Measurements from ENCODE around the gene BCL10.
A peak's percentile ranks its signal among the peaks of the same experiment; 100 is the strongest.
"Not testable (repeated sequence)": the region's sequence is repeated elsewhere in the genome, so short reads cannot be mapped to it uniquely, and the experiment has no call there.

Gene BCL10

DNA sequence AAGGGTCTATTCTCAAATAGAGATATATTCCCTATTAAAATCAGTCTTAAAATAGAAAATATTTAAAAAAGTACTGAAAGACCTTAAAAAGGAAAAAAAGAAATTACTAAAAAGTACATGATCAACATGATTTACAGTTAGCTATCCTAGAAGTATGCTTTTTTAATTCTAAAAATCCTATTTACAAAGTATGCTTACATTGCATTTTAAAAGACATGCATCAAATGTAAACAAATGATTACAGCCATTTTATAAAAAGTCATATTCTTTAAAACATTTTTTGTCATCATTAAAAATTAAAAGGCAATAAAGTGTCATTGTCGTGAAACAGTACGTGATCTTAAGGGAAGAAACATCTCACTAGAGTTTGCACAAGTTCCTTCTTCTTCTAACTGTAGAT is 9.1 kb downstream of the BCL10 start:
- no peak for DNase-seq (ENCODE audit: low read depth, low spot score)

DNA sequence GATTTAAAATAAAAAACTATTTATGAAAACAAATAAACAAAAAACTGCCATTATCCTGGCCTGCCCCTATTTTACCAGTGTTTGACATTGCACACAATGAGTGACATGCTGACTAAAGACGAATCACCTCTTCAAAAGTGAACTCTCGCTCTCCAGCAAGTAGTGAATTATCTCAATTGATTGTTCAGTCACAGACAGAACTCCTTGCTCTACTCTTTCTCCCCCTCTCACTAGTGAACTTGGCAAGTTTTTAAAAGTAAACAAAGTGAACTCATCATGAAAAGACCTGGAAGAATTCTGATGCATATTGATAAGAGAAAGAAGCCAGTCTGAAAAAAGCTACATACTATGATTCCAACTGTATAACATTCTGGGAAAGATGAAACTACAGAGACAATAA is 12.3 kb downstream of the BCL10 start:
- DNase-seq (ENCODE audit: low read depth, low spot score), result no peak

DNA sequence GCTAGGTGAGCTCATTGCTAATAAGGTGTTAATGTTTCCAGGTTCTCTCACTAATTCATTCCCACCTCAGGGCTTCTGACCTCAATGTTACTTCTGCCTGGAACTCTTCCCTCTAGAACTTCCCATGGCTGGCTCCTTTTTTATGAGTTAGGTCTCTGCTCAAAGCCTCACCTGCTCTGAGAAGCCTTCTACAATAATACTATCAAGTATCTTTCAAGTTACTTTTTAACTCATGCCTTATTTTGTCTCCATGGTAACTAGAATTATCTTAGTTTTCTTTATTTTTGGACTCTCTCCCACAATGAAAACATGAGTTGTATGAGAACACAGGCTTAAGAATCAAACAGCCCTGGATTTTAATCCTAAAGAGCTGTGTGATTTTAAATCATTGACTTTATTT is 13.4 kb downstream of the BCL10 start:
- DNase-seq (ENCODE audit: low read depth, low spot score), result no peak

DNA sequence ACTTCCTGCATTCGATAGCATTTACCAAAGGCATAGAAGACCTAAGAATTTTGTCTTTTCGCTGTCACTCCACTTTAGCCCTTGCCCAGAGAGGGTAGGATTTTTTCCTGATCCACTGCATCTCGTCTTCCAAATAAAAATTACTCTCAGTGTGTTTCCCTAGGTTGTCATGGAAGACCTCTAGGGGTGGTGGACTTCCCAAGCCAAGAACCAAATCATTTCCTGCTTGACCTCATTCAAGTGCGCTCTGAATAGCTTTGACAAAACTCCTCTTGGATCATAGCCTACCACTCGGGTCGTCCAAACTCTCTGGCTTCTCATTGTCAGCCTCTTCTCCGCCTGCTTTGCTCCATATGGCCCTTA is 16.5 kb downstream of the BCL10 start:
- no peak for DNase-seq (ENCODE audit: low read depth, low spot score)

DNA sequence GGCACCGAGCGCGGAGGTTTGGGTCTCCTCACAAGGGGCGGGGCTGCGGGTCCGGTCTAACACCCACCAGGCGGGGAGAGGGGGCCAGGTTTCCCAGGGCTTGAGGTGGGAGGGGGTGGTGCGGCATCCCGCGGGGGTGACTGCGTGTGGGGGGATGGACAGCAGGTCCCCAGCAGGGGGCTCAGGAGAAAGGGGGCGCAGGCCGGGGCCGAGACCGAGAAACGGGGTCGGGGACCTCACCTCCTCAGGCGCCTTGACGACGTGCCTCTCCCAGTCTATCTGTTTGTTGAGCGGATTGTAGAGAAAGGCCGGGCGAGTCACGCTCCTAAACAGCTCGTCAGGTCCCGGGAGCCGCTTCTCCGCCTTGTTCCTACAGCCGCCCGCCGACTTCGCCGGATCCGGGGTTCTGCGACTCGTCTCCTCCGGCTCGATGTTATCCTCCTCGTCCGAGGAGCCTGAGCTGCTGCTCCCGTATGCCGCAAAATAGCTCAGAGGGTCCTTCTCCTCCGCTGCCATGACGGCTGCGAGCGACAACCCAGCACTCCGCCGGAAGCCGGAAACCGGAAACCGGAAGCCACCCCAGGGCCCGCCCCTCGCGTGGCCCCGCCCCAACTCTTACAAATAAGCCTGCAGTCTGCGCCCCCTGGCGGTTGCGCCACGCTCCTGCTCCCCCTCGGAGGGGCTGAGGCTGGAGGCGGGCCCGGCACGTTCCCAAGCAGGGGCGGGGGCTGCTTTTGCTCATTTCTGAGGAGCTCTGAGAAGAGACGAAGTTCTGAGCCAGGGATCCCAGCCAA is 17.1 kb downstream of the BCL10 start, which contains the start of gene C1orf52:
Gene C1orf52 (minus strand): TSS at position 545 of the 794 bp plus-strand sequence. CDS start 29 bp downstream, at position 516.
- DNase-seq (ENCODE audit: low read depth, low spot score), result peak; percentile 96

DNA sequence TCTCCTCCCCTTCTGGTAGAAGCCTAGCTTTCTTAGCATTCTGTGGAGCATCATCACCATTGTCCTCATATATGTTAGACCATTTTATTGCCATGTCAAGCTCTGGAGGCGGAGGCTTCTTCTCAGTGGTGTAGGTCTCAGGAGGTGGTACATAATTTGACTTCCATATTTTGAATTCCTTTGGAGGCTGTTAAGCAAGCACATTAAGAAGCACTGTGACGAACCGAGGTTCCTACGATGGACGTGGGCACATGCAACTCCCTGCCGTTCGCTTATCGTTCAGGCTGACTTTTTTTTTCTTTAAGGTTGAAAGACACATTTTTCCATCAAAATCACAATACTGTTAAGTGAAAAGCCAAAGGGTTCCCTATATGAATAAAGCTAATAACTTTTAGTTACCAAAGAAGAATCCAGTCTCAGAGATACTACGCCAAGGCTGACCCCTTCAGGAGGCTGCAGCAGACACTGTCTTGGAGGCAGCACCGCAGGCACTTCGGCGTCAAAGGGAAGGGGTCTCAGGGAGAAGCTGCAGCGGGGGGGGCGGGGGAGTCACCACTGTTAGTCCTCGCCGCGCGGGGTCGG is 17.8 kb downstream of the BCL10 start:
- DNase-seq (ENCODE audit: low read depth, low spot score), result no peak

DNA sequence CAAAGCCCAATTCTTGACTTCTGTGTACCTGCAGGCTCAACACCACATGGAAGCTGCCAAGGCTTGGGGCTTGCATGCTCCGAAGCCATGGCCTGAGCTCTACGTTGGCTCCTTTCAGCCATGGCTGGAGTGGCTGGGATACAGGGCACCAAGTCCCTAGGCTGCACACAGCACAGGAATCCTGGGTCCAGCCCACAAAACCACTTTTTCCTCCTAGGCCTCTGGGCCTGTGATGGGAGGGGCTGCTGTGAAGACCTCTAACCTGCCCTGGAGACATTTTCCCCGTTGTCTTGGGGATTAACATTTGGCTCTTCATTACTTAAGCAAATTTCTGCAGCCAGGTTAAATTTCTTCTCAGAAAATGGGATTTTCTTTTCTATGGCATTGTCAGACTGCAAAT is 27.4 kb downstream of the BCL10 start:
- DNase-seq (ENCODE audit: low read depth, low spot score), result not testable (repeated sequence)

DNA sequence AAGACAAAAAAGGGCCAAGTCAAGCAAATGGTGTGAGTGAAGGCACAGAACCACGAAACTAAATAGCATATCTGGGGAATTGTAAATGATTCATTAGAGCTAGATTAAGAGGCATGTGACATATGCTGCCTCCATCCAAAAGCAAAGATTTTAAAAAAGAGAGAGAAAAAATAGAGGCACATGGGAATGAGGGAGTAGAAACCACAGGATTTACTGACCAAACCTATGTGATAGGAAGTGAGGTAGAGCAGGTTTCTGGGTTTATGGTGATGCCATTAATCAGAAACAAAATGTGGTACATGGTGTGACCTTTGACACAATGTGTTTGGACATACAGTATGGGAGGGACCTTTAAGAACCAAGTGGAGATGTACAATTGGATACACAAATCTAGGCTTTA is 30.5 kb downstream of the BCL10 start:
- DNase-seq (ENCODE audit: low read depth, low spot score), result no peak

DNA sequence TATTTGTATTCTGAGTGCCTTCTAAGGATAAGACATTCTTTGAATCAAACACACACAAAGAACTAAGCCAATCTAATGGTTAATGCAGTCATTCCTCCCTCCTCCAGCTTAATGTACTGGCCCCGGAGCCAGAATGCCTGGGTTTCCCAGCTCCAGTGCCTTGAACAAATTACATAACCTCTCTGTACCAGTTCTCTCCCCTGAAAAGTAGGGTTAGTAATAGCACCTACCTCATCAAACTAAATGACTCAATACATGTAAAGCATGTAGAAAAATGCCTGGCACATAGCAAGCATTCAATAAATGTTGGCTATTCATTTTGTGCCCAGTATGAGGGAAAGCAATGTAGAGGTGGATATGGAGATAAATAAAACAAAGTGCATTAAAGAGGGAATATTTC is 31.0 kb downstream of the BCL10 start:
- no peak for DNase-seq (ENCODE audit: low read depth, low spot score)

DNA sequence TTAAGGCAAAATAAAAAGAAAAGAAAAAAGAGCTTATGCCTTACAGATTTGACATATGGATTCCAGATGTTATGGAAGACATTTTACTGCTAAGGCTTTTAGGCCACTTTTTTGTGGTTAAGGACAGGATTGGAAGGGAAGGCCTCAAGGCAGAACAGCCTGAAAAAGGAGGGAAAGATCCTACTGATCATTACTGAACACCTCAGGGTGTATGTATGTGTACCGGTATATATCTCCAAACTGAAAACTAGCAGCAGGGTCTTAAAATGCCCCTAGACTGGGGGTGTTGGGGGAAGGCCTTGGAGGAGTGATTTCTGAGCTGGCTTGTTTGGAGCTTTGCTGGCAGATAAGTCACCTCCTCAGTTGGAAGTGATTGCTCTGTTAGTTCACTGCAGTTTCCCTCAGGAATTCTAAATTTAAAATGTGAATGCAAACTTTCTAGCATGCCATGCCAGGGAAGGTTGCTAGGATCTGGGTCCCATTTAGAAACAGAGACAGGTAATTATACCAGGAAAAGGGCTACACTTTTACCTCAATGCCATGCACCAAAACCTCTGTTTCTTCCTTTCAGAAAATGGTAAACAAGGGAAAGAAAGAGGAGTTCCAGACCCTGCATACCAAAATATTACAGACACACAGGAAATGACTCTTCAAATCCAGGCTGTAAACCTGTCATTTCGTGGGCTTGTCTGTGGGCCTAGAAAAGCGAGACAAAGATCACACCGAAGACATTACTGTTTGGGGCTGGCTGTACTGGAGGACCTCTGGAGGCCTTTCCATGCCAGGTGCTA is 32.0 kb downstream of the BCL10 start:
- DNase-seq (ENCODE audit: low read depth, low spot score), result no peak

DNA sequence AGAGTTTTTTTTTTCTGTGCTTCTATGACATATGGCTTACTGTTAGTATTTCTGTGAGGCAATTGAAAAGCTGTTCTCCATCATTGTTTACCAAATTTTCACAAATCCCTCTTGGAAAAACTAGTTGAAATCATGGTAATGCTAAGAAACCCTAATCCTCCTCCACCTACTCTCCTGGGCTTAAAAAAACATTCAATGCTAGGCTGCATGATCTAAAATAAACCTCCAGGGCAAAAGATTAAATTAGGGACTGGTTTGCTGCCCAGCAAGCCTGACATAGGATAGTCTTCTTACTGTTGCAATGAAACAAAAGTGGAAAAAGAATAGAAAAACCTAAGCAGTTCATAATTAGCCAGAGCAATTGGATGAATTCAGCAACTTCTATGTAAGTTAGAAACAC is 33.1 kb downstream of the BCL10 start:
- DNase-seq (ENCODE audit: low read depth, low spot score), result no peak

DNA sequence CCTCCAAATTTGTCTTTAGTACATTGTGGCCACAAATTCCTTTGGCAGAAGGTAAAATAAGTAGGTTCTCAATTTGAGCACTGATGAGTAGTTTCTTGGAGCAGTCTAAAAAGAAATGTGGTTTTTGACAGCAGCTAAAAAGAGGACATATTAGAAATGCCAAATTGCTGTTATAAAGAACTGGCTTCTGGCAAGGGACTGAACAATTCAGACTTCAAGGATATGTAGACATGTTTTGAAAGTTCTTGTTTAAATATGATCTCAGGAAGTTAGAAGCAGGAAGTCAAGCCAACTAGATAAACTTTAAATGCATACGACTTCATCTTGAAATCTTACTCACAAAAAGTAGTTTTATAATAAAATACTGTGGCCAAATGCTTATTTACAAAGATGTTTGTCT is 35.8 kb downstream of the BCL10 start:
- no peak for DNase-seq (ENCODE audit: low read depth, low spot score)

DNA sequence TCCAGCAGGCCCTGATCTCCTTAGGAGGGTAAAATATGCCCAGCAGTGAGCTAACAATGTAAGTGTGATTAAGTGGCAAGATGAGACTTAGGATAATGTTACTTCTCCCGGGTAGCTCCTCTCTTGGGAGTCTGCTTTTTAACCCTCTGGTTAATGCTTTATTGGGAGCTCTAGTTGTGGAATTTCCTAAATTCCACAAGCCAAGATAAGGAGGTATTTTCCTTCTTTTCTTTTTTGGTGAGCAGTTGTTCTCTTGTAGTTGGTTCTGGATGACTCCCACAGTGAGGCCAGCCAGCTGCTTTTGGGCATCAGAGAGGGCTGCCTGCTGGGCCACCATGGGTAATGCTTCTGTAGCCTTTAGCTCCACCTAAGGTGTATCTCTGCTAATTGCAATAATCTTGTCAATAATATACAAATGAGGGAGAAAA is 36.2 kb downstream of the BCL10 start:
- DNase-seq (ENCODE audit: low read depth, low spot score), result no peak

DNA sequence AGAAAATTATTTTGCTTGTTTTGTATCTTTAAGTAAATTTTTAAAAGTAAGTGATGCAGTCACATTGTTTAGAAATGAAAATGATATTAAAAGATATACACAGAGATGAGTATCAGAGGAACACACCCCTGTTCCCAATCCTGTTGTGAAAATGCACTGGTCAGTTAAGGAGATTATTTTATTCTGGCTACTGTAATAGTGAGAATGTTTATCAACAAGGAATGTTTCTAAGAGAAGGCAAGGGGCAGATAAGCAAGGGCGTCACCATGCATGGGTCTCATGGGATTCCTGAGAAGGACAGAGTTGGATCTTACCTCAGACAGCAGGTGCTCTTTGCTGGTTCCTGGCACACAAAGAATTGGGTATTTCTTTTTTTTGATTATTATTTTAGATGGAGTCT is 38.8 kb downstream of the BCL10 start:
- DNase-seq (ENCODE audit: low read depth, low spot score), result no peak

DNA sequence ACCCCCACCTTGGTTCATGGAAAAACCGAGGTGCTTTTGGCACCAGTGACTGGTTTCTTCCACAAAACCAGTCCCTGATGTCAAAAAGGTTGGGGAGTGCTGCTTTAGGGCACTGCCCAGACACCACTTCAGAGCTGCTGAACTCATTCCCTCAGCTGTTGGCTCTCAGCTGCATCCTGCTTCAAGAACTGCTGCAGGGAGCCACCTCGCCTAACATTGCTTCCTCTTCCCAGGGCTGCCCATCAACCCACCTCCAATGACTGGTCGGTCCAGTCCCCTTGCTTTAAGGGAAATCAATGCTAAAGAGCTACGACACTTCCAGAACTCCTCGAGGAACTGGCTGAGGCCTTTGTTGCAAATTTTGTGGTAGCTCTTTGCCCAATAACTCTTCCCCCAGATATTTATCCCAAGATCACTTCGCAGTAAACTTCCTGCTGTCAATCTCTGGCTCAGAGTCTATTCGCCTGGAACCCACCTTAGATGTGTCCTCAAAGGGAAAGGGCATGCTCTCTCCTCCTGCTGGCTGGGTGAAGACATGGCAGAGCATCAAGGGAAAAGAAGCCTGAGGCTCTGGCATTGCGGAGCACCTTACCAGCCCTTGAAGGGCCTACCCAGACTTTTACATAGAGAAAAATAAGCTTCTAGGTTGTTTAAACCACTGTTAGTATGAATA is 46.0 kb downstream of the BCL10 start:
- DNase-seq (ENCODE audit: low read depth, low spot score), result no peak

DNA sequence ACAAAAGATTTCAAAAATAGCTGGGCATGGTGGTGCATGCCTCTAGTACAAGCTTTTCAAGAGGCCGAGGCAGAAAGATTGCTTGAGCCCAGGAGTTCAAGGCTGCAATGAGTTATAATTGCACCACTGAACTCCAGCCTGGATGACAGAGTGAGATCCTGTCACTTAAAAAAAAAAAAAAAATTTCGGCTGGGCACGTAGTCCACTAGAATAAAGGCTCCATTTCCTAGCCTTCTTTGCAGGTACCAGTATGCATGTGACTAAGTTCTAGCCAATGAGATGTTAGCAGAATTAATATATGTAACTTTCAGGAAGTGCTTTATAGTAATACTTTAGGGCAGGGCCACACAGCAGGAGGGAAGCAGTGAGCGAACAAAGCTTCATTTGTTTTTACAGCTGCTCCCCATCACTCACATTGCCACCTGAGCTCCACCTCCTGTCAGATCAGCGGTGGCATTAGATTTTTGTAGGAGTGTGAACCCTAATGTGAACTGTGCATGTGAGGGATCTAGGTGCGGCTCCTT is 46.8 kb downstream of the BCL10 start:
- DNase-seq (ENCODE audit: low read depth, low spot score), result no peak

DNA sequence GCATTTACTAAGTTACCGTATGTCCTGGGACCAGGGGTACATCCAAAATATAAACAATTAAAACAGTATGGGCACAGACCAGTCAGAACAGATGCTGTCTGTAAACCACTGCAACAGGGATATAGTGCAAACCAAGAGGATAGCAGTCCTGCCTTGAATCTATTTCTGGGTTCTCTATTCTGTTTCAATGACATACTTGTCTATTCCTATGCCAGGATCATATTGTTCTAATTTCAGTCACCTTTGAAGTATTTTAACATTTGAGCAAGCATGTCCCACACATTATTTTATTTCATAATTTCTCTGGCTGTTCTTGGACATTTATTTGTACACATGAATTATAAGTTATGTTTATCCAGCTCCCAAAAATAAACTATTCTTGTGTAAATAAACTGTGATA is 47.5 kb downstream of the BCL10 start:
- DNase-seq (ENCODE audit: low read depth, low spot score), result no peak

DNA sequence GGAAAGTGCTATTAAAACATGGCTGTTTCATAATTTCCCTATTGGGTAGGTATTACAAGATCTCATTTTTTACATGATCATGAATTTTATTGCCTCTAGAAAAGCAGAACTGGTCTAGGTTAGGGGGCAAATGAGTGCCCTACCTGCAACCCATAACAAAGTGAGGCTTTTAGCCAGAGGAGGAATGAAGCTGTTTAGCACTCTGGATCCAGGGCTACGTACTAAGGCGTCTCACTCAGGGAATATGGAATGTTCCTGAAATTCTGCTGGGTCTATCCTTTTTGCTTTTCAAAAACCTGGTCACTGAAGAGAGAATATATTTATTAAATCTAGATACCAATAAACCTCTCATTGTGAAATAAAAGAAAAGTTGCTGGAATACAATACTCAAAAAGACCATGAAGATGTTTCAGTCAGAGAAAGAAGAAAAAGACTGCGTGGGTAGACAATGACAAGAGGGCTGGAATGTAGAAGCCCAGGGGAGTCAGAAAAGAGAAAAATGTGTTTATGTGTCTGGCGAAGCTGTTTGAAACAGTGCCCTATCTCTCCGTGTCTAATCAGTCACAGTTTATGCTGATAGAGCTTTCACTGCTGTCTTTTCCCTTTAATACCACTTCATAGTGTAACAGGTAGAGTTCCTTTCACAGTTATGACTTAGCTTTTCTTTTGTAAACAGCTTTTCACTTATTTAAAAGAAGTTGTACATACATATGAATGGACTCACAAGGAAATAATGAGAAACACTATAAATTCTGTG is 50.6 kb downstream of the BCL10 start:
- DNase-seq (ENCODE audit: low read depth, low spot score), result no peak

DNA sequence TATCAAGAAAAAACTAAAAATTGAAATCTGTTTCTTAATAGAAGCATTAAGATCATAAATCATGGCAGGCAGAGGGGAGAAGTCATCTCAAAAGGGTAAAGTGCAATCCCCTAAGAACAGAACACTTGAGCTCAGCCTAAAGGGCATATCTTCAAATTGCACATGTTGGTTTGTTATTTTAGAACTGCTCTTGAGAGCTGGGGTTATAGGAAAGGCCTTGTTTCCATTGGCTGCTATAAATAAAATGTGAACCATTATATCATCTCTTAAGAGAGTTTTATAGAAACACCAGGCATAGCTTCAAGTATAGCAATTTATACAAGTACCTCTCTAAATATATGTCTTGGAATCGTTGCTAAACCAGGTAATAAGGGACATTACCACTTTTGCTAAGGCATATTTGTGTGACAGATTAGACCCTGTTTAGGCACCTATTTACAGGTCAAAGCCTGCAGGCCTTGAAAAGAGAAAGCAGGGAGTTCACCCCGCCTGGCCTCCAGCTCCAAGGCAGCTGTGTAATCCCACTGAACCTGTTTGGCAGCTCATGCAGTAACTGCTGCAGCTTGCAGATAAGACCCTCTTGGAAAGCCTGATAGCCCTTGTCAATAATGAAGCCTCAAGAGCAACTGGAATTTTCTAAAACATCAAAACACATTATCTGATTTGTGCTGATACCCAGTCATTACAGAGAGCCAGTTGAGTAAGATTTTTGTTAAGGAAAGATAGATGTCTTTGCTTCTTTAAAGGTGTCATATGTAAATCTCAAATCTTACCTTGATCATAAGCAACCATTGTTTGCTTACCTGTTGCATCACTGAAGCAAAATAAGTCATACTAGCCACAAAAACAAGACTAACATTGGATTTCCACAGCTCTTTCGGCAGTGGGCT is 51.5 kb downstream of the BCL10 start:
- no peak for DNase-seq (ENCODE audit: low read depth, low spot score)

DNA sequence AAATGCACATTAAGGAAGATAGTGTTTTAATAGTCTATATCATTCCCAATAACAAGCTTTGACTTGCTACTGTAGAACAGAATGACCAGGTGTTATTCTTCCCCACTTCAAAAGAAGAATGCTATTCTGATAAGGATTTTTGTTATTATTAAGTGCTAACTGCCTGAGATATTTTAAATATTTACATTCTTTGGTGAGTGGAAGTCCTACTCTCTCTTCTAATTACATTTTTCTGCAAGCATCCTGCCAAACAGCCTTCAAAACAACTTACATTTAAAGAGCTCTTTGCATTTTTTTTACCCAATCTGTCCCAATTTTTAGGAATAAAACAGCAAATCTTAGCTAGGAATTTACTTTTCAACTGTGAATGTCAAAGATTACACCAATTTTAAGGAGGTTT is 52.1 kb downstream of the BCL10 start:
- no peak for DNase-seq (ENCODE audit: low read depth, low spot score)

All from activated CD4-positive, CD25-positive, alpha-beta regulatory T cell treated with anti-CD3 and anti-CD28 coated beads, Interleukin-2, amount 50 U/mL, for 16 hours (primary cell).